D341Med (cell line): Measurements from ENCODE around the gene WASHC2A.
"Not testable (repeated sequence)": the region's sequence is repeated elsewhere in the genome, so short reads cannot be mapped to it uniquely, and the experiment has no call there.

Experiments used
- DNase-seq: peaks from one replicate; pipeline ENCODE4 v3.0.0; 2012; ENCODE audit warnings: low spot score

Gene WASHC2A, protein sequence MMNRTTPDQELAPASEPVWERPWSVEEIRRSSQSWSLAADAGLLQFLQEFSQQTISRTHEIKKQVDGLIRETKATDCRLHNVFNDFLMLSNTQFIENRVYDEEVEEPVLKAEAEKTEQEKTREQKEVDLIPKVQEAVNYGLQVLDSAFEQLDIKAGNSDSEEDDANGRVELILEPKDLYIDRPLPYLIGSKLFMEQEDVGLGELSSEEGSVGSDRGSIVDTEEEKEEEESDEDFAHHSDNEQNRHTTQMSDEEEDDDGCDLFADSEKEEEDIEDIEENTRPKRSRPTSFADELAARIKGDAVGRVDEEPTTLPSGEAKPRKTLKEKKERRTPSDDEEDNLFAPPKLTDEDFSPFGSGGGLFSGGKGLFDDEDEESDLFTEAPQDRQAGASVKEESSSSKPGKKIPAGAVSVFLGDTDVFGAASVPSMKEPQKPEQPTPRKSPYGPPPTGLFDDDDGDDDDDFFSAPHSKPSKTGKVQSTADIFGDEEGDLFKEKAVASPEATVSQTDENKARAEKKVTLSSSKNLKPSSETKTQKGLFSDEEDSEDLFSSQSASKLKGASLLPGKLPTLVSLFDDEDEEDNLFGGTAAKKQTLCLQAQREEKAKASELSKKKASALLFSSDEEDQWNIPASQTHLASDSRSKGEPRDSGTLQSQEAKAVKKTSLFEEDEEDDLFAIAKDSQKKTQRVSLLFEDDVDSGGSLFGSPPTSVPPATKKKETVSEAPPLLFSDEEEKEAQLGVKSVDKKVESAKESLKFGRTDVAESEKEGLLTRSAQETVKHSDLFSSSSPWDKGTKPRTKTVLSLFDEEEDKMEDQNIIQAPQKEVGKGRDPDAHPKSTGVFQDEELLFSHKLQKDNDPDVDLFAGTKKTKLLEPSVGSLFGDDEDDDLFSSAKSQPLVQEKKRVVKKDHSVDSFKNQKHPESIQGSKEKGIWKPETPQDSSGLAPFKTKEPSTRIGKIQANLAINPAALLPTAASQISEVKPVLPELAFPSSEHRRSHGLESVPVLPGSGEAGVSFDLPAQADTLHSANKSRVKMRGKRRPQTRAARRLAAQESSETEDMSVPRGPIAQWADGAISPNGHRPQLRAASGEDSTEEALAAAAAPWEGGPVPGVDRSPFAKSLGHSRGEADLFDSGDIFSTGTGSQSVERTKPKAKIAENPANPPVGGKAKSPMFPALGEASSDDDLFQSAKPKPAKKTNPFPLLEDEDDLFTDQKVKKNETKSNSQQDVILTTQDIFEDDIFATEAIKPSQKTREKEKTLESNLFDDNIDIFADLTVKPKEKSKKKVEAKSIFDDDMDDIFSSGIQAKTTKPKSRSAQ (N-terminal part only)

DNA sequence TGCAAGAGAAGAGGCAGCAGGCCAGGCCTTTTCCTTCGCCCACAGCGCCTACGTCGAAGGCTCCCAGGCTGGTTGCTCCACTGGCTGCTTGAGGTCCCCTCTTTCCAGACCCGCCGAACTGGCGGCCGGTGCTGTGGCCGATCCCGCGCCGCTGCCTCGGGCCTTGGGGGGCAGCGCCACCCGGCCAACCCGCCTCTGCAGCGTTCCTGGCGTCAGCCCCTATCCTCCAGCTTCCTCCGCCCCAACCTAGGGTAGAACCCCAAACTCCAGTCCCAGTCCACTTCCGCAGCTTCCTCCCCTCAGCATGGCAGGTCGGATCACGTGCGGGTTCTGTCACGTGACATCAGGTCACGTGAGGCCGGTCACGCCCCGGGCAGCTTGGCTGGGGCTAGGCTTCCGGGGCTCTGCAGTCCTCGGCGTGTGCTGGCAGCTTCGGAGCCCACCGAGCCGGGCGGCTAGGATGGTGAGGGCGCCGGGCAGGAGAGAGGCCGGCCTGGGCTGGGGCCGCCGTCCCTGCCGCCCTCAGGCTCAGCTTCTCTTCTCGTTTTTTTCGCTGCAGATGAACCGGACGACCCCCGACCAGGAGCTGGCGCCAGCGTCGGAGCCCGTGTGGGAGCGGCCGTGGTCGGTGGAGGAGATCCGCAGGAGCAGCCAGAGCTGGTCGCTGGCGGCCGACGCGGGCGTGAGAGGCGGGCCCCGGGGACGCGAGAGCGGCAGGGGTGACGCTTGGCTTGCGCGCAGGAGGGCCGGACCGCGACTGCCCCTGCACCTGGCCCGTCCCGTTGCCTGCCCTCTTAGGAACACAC lies at the start of gene WASHC2A:
TSS of gene WASHC2A (plus strand) at position 409 of the 806 bp plus-strand sequence. CDS start at position 461, 52 bp downstream.
- DNase-seq = peak; percentile 87

DNA sequence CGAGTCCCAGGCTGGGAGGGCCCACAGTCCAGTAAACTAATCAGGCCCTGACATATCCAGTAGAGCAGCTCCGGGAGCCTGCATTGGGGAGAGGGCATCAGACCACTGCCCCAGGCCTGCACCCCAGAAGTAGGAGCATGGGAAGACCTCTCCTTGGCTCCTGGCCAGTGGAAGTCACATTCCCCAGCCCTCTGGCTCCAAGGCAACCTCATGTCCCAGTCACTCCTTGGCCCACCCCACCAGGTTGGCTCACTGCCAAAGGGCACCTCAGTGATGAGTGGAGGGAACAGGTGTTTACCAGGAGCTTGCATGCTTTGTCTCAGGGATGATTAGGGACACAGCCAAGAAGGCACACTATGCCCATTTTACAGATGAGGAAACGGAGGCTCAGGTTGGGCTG lies 48.5 kb upstream of the WASHC2A start:
- peak; percentile 12 for DNase-seq

DNA sequence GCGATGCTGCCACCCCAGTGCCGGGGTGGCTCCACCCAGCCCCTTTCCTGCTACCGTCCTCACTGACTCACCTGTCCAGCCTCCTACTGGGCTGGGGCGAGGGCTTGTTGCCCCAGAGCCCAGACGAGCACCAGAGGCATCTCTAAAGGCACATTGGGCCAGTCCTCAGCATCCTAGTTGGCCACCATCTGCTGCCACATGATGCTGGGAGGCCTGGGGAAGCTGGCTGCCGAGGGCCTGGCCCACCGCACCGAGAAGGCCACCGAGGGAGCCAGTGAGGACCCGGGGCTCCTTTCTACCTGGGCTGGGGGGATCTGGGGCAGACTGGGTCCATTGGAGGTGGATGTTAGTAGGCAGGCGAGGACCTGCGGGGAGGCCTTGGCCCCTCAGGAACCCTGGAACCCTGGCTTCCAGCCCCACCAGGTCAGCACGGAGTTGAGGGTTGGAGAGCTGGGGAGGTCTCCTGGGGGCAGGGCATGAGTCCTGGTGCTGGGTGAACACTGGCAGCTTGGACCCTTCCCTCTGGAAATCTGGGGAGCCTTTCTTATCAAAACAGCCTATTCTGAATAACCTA lies 47.2 kb upstream of the WASHC2A start:
- not testable (repeated sequence) for DNase-seq

DNA sequence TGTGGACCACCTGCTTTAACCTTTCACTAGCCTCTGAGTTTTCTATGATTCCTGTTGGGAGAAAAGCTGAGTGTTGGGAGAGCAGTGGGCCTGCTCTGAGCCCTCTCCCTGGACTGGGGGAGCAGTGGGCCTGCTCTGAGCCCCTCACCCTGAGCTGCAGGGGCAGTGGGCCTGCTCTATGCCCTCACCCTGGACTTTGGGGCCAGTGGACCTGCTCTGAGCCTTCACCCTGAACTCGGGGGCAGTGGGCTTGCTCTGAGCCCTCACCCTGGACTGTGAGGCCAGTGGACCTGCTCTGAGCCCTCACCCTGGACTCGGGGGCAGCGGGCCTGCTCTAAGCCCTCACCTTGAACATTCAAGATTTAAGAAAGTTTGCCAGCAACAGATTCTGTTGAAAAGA lies 46.1 kb upstream of the WASHC2A start:
- peak; percentile 28 for DNase-seq

DNA sequence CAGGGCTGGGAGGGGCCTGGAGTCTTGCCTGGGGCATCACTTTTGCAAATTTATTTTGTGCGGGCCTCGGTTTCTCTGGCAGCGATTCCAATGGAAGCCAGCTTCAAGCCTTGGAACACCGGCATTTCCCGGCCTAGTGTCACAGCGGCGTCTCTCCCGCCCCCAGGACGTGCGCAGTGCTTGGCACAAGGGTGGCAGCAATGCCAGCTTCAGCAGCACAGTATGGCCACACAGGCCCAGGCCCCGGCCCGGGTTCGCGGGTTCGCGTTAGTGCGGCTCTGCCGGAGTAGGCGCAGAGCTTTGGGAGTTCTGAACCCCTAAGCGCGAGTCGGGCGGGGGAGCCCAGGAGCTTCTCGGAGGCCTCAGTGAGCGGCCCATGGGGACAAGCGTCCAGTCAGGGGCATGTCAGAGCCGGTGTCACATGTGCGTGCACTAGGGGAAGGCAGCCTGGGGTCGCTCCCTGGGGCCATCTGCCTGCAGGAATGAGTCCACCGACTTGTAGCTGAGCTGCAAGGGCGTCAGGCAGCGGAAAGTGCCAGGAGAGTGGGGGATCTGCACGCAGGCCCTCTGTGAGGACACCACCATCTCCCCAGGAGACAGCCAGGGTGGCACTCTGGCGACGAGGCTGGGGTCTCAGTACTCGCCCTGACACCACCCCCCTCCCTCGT lies 42.9 kb upstream of the WASHC2A start:
- not testable (repeated sequence) for DNase-seq

DNA sequence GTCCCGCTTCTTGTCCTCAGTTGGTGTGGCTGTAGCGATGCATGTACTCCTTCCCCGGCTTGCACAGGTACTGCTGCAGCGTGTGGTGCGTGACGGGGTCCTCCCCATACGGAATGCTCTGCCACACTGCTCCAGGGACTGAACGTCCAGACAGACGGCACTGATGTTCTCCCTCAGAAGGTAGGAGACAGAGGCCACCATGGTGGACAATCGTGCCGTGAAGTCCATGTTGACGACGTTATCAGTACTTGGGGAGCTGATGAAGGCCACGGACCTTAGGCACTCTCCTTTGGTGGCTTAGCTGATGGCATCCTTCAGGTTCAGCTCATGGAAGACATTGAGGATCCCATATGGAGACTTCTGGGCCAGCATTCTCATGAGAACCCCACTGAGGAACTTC lies 42.1 kb upstream of the WASHC2A start:
- no peak for DNase-seq

DNA sequence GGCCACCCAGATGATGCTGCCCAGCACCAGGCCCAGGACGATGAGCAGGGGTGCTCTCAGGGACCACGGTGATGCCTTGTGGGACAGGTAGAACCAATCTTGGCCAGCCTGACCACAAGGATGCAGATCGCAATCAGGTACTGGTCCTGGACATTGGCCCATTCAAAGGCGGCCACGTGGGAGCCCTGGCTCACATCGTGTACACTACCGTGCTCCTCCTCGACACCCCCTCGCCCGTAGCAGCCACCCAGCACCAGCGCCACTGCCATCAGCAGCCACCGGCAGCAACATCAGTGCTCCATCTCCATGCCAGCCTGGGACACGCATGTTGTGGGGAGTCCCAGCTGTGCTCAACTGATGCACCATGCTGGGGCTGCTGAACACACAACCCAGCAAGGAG lies 40.6 kb upstream of the WASHC2A start:
- DNase-seq = no peak

DNA sequence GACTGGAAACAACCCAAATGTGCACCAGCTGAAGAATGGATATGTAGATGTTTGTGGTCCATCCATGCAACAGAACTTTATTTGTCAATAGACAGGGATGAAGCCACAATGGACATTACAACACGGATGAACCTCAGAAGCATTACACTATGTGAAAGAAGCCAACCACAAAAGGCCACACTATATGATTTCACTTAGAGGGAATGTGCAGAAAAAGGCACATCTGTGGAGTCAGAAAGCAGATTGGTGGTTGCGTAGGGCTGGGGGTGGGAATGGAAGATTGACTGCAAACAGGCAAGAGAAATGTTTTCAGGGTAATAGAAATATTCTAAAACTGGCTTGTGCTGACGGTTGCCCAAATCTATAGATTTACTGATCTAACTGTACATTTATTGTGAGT lies 34.3 kb upstream of the WASHC2A start:
- DNase-seq = no peak

DNA sequence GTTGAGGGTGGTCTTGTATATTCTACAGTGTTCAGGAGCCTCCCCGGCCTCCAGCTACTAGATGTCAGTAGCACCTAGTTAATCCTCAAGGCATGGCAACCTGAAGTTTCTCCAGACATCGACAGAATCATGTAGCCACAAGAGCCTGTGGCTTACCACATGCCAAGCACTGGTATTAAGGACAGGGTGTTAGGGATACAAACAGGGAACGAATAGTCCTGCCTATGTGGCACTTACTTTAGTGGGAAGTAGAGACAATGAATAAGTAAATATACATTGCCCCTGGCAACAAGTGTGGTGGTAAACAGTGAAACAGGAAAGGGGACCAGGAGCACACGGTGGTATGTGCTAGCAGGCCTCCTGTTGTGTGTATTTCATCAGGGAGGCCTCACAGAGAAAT lies 32.4 kb upstream of the WASHC2A start:
- not testable (repeated sequence) for DNase-seq

DNA sequence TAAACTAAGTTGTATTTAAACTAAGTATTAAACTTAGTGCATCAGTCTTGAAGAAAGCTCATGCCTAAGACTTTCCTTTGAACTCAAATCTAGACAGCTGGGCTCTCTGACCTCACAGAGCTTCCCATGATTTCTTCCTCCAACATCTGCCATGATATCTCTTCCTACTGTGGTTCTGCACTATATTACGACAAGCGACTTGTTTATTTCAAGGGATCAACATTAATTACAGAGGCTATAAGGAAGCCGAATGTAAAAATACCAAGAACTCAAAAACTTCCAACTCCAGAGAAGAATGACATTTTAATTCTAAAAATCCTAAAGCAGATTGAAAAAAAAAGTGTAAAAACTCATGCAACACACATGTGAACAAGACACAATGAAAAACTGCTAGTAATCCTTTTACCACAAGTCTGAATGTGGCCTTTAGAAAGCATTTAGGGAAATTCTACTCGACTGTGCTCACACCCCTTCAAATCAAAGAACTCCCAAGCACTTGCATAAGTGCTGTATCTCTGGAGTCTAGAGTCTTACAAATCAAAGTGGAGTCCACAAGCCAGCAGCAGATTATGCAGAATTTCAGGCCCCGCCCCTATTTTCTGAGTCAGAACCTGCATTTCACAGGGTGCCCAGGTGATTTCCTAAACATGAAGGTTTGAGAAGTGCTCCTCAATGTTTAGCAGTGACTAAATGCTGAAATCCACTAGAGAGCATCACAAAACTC lies 22.7 kb upstream of the WASHC2A start:
- no peak for DNase-seq

DNA sequence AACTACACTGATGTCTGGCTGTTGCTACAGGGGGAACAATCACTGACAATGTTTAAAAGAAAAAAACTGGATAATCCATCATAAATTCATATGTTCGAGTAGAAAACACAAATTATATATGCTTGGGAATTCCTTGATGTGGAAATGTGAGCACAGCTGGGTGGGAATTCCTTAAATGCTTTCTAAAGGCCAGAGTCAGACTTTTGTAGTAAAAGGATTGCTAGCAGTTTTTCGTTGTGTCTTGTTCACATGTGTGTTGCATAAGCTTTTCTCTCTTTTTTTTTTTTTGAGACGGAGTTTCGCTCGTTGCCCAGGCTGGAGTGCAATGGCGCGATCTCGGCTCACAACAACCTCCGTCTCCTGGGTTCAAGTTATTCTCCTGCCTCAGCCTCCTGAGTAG lies 21.3 kb upstream of the WASHC2A start:
- DNase-seq = not testable (repeated sequence)

DNA sequence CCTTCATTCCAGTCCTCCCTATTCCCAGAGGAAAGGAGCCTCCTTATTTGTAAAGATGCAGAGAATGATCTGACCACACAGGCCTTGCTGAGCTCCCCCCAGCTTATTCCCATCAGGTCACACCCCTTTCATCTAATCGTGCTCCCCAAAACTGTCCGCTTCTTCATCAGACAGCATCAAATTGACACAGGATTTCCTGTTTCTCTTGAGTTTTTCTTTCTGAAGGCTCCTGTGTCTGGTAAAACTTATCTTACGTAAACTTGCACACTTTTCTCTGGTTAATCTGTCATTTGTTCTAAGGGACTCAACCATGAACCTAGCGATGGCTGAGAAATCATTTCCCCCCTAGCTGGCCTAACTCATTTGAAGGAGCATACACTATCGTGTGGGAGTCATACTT lies 20.2 kb upstream of the WASHC2A start:
- not testable (repeated sequence) for DNase-seq

DNA sequence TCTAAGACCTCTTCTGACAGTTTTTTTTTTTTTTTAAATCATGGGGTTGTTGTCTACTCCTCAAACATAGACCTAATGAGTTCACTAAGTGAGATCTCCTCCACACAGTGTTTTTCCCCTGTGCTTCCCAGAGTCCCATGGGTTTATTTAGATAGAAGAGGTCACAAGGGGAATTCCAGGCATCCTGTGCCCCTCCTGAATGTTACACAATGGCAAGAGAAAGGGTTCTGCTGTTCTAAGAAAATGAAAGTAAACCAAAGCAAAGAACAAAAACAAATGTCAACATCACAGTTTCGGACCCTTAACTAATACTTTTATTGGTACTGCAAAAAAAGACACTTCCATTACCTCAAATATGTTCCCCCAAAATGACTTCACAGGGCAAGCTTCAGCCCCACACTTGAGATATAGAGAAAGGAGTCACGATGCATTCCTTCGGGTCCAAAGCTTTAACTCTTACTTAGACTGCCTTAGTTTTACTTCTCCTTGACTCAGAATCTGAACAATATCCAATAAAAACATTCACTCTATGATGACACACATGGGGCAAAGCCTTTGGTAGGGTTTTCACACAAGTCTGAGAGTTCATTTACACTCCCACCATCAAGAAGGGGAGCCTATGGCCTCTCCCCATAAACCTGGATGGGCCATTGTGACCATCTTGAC lies 15.6 kb upstream of the WASHC2A start:
- not testable (repeated sequence) for DNase-seq

DNA sequence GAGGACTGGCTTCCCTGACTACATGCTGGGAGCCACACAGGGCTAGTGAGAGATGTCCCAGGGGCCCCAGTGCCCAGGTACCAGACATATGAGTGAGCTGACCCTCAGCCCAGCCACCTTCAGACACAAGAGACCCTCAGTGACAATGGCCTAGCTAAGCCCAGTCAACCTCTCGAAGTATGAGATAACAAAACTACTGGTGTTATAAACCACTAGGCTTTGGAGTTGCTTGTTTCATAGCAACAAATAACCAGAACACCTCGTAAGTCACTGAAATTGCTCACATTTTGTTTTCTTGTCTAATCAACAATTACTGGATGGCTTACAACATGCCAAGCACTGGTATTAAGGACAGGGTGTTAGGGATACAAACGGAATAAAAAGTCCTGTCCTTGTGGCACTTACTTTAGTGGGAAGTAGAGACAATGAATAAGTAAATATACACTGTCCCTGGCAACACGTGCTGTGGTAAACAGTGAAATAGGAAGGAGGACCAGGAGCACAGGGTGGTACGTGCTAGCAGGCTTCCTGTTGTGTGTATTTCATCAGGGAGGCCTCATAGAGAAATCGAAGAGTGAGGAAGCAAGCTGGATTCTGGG lies 14.9 kb upstream of the WASHC2A start:
- not testable (repeated sequence) for DNase-seq

DNA sequence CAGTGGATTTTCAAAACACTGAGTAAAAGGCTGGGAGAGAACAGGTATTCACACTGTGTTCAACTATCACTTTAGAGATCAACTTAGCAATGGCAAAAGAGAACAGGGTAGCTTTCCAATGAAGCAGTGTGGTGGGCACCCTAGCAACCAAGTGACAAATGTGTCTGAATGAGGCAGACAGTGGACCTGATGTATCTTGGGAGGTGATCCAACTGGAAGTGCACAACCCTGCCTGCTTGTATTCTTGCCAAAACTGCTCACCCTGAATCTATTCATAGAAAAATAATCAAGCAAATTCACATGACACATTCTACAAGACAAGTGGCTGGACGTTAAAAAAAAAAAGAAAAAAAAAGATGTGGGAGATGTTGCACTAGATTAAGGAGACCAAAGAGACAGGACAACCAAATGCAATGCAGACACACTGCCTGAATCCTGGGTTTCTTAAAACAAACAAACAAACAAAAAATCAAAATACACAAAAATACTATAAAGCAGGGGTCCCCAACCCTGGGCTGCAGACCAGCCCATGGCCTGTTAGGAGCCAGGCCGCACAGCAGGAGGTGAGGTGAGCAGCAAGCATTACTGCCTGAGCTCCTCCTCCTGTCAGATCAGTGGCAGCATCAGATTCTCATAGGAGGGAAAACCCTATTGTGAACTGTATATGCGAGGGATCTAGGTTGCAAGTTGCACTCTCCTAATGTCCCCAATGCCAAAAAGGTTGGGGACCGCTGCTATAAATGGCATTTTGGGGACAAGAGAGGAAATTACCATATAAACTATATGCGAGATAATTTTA lies 12.1 kb upstream of the WASHC2A start:
- DNase-seq = not testable (repeated sequence)

DNA sequence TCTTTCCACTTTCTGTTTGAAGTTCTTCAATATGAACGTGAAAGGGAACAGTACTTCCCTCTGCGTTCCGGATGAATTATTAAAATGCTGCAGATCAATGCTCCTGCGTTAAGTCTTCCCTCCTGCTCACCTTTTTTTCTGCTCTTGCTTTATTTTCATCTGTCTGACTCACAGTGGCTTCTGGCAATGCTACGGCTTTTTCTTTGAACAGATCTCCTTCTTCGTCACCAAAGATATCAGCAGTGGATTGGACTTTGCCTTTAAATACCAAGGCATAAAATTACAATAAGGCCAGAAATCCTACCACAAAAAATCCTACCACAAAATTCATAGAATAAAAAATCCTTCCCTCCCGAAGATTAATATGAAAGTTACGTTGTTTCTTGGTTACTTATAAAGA lies 11.1 kb upstream of the WASHC2A start:
- not testable (repeated sequence) for DNase-seq

DNA sequence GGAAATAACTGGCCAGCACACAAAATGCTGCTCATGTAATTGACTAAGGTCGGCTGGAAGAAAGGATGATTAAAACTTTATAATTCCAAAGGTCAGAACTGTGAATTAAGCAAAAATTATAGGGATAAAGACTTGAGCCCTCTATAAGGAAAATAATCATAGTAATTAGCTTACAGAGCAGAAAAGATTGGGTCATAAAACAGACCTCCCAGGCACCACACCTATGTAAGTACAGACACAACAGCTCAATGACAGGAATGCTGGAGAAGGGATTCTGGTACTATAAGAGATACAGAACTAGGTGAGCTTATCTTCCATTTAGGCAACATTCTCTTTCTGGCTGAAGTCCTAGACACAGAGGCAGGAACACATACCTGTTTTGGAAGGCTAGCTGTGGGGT lies 9.0 kb upstream of the WASHC2A start:
- DNase-seq = not testable (repeated sequence)

DNA sequence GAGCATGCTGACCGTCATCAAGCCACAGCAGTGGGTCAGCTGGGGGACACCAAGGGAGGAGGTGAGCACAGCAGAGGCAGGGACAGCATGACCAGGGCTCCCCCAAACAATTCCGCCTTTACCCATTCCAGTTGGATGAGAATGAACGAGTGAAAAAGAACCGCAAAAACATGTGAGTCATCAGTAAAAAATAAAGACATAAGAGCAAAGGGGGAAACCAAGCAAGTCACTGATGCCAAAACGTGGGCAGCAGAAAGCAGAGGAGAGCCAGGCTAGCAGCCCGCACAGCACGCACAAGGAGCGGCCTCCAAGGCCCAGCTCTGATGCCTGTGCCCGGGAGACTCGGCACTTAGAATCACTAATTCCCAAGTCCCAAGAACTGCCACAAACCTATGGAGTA lies 7.8 kb upstream of the WASHC2A start:
- not testable (repeated sequence) for DNase-seq
